ENCODE results near the gene INHBE.
"Not testable (repeated sequence)": the region's sequence is repeated elsewhere in the genome, so short reads cannot be mapped to it uniquely, and the experiment has no call there.

The INHBE gene

DNA sequence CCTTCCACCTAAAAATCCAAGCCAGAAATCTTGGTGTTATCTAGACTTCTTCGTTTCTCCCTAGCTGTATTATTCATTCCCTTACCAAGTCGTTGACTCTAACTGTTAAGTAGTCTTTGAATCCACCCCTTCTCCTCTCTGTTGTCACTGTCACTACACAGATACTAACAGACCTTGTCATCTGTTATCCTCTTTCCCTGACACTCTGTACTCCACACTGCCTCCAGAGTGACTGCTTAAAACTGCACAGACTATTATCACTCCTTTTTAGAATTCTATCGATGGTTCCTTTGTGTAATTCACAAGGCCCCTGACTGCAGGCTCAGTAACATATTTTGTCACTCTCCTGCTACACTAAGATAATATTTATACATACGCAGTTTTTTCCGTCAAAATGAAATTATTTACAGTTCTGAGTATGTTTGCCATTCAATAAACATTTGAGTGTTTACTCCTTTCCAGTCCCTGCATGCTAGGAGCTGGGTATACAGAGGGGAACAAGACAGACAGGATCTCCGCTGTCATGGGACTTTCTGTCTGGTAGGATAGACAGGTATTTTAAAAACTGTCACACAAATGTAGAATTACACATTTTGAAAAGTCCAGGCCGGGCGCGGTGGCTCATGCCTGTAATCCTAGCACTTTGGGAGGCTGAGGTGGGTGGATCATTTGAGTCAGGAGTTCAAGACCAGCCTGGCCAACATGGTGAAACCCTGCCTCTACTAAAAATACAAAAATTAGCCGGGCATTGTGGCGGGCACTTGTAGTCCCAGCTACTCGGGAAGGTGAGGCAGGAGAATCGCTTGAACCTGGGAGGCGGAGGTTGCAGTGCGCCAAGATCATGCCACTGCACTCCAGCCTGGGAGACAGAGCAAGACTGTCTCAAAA, 36.5 kb downstream of the INHBE start:
- in situ Hi-C loops (cut with MboI; ENCODE audit: low sequenced_read_pairs), result no loop called here

DNA sequence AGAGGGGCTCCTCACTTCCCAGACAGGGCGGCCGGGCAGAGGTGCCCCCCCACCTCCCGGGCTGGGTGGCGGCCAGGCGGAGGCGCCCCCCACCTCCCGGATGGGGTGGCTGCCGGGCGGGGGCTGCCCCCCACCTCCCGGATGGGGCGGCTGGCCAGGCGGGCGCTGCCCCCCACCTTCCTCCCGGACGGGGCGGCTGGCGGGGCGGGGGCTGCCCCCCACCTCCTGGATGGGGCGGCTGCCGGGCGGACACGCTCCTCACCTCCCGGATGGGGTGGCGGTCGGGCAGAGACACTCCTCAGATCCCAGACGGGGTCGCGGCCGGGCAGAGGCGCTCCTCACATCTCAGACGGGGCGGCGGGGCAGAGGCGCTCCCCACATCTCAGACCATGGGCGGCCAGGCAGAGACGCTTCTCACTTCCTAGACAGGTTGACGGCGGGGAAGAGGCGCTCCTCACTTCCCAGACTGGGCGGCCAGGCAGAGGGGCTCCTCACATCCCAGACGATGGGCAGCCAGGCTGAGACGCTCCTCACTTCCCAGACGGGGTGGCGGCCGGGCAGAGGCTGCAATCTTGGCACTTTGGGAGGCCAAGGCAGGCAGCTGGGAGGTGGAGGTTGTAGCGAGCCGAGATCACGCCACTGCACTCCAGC, 40.1 kb downstream of the INHBE start:
- in situ Hi-C loops (cut with MboI; ENCODE audit: low sequenced_read_pairs), result not testable (repeated sequence)

DNA sequence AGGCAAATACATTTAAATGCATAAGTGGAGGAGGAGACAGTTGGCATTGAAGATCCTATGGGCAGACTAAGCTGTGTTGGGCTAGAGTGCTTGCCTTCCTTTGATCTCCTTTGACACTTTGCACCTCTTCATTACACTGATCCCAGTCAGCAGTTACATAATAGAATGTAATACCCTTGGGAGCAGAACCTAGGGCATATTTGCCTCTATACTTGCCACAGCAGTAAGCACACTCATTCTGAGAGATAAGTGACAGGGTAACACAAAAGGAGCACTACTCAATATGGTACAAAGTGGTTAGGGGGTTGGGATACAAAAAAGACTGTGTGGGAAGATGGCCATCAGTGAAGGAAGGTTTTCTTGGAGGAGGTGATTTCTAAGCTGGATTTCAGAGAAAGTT, 41.7 kb downstream of the INHBE start:
- in situ Hi-C loops (cut with MboI; ENCODE audit: low sequenced_read_pairs), result no loop called here

DNA sequence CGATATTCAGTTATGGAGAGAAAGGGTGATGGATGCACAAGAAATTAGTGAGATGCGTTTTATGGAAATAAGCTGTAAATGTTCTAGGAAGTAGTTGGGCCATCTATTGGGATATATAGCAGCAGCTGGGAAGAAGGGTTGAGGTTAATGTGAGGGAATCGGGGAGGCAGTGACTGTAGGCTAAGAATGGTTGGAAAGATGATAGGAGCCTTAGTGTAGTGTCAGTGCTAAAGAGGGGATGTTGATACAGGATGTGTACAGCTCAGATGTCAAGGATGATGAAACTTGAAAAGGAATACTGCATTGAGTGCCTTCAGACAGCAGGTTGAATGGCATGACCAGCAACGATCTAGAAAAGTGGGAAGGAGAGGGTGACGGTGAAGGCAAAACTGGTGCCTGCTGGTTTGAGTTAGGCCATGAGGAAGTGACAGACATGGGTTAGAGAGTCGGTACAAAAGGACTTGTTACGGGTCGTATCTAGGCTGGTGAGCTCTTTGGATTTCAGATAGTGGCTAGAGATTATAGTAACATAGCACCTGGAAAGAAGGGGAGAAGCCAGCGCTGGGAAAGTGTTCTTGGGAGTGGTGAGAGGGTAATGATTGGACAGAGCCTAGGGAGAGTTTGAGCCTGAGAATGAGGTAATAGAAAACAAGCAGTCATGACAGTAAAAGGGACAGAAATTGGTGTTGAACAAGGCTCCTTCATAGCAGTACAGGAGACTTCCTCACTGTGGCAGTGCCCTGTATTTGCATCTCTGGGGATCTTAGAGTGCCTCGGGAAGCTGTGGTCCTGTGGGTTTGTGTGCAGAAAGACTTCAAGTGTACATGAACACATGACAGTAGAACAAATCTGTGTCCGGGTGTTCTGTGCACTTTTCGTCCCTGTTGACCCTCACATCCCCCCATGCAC, 42.4 kb downstream of the INHBE start:
- in situ Hi-C loops (cut with MboI; ENCODE audit: low sequenced_read_pairs), result no loop called here

DNA sequence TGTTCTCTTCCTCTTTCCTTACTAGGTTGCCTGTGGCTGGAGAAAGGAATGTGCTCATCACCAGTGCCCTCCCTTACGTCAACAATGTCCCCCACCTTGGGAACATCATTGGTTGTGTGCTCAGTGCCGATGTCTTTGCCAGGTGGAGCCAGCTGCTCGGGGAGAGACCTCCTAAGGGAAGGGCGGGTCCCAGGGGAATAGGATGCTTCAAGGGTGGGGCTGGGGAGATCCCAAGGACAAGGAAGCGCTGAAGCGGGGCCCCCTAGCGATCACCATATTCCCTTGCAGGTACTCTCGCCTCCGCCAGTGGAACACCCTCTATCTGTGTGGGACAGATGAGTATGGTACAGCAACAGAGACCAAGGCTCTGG, 43.0 kb downstream of the INHBE start:
- in situ Hi-C loops (cut with MboI; ENCODE audit: low sequenced_read_pairs), result no loop called here

DNA sequence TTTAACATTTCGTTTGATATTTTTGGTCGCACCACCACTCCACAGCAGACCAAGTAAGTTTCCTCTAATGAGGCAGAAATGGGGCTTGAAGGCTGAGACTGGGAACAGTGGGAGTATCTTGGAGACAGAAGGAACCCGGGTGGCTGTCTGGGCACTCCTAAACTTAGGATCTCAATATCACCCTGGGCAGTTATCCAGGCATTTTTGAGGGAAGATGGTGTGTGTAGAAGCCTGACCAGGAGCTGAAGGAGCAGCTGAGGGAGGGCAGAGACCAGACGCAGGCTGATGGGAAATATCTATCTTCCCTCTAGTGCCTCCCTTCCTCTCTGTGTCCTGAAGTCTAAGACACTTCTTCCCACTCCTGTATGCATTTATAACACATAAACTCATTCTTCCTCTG, 43.5 kb downstream of the INHBE start:
- in situ Hi-C loops (cut with MboI; ENCODE audit: low sequenced_read_pairs), result no loop called here

DNA sequence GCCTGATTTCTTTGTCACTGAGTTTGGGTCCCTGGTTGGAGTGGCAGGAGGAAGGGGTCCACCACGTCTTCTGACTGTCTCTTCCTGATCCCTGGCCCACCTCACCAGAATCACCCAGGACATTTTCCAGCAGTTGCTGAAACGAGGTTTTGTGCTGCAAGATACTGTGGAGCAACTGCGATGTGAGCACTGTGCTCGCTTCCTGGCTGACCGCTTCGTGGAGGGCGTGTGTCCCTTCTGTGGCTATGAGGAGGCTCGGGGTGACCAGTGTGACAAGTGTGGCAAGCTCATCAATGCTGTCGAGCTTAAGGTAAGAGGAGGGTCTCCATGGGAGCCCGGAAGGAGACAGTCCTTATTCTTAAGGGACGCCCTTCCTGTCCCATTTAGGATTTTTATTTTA, 45.1 kb downstream of the INHBE start:
- in situ Hi-C loops (cut with MboI; ENCODE audit: low sequenced_read_pairs), result no loop called here

DNA sequence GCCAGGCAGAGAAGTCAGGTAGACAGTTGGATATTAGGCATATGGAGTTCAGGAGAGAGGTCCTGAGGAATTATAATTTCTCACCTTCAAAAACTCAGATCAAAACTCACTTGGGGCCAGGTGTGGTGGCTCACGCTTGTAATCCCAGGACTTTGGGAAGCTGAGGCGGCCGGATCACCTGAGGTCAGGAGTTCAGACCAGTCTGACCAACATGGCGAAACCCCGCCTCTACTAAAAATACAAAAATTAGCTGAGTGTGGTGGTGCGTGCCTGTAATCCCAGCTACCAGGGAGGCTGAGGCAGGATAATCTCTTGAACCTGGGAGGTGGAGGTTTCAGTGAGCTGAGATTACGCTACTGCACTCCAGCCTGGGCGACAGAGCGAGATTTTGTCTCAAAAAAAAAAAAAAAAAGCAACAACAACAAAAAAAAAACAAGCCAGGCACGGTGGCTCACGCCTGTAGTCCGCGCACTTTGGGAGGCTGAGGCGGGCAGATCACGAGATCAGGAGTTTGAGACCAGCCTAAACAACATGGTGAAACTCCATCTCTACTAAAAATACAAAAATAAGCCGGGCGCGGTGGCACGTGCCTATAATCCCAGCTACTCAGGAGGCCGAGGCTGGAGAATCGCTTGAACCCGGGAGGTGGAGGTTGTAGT, 47.3 kb downstream of the INHBE start:
- in situ Hi-C loops (cut with MboI; ENCODE audit: low sequenced_read_pairs), result not testable (repeated sequence)

DNA sequence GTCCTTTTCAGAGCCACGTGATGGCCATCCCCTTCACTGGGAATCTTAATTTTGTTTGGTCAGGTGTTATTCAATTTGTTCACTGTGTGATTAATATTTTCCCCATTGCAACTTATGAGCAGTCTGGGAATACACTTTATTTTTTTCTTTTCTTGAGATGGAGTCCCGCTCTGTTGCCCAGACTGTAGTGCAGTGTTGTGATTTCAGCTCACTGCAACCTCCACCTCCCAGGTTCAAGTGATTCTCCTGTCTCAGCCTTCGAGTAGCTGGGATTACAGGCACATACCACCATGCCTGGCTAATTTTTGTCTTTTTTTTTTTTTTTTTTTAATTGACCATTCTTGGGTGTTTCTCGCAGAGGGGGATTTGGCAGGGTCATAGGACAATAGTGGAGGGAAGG, 51.4 kb downstream of the INHBE start:
- in situ Hi-C loops (cut with MboI; ENCODE audit: low sequenced_read_pairs), result not testable (repeated sequence)
